ENCODE results near the gene FSD1.
A peak's percentile ranks its signal among the peaks of the same experiment; 100 is the strongest.

Gene FSD1

DNA sequence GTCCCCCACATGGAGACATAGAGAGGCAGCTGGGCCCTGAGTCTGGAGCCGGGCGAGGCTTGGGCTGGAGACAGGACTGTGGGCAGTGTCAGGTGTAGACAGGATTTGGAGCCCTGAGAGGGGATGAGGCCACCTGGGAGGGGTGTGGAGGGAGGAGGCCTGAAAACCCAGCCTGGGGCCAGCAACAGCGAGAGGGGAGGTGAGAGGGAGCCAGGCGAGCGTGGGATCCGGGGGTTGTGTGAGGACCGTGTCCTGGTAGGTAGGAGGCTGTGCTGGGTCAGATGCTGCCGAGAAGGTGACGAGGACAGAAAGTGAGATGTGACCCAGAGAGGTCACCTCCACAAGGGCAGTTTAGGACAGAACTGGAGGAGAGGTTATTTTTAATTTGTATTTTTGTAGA is 46.3 kb downstream of the FSD1 start:
- no peaks in the 10 kb centered on the region for H3K79me2 ChIP-seq (ENCODE audit: insufficient read depth, low read length)
- H3K4me1 ChIP-seq (ENCODE audit: insufficient read depth, low read length) = peaks cover 3% of the 10 kb centered on the region; the same call in 1 of the 2 replicates
- peaks cover 13% of the 10 kb centered on the region; the same call in 1 of the 2 replicates for H4K20me1 ChIP-seq (ENCODE audit: insufficient read depth, low read length)
- H3K4me3 ChIP-seq (ENCODE audit: low read depth in 1 of 2, low read length in 2 of 2) = no peak overlapping the region
- H2AFZ ChIP-seq (ENCODE audit: low read depth, low read length) = no peak overlapping the region
- no peak overlapping the region for H3K27ac ChIP-seq (ENCODE audit: low read length)
- no peaks in the 10 kb centered on the region for H3K9me3 ChIP-seq (ENCODE audit: insufficient read depth, low read length, severe bottlenecking)
- no peaks in the 10 kb centered on the region for H3K27me3 ChIP-seq (ENCODE audit: insufficient read depth, low read length, poor library complexity)
- no peak overlapping the region for H3K4me2 ChIP-seq (ENCODE audit: insufficient read depth, low read length)
- no peak overlapping the region for H3K9ac ChIP-seq (ENCODE audit: low read depth, low read length)
- DNase-seq (no peak), ATAC-seq (ENCODE audit: insufficient read depth, low read depth) (no peak)
- TF ChIP-seq, protein P1, sequence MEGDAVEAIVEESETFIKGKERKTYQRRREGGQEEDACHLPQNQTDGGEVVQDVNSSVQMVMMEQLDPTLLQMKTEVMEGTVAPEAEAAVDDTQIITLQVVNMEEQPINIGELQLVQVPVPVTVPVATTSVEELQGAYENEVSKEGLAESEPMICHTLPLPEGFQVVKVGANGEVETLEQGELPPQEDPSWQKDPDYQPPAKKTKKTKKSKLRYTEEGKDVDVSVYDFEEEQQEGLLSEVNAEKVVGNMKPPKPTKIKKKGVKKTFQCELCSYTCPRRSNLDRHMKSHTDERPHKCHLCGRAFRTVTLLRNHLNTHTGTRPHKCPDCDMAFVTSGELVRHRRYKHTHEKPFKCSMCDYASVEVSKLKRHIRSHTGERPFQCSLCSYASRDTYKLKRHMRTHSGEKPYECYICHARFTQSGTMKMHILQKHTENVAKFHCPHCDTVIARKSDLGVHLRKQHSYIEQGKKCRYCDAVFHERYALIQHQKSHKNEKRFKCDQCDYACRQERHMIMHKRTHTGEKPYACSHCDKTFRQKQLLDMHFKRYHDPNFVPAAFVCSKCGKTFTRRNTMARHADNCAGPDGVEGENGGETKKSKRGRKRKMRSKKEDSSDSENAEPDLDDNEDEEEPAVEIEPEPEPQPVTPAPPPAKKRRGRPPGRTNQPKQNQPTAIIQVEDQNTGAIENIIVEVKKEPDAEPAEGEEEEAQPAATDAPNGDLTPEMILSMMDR (IDR thresholded peaks at IDR 0.05; ENCODE audit: borderline replicate concordance, extremely low read depth, low read length, poor library complexity, severe bottlenecking) = no peak
- no peak for TF ChIP-seq EZH2 (IDR thresholded peaks at IDR 0.05; ENCODE audit: borderline replicate concordance, low read depth, low read length, severe bottlenecking)
- H3K36me3 ChIP-seq (ENCODE audit: insufficient read depth, low read length) = peaks cover 40% of the 10 kb centered on the region

DNA sequence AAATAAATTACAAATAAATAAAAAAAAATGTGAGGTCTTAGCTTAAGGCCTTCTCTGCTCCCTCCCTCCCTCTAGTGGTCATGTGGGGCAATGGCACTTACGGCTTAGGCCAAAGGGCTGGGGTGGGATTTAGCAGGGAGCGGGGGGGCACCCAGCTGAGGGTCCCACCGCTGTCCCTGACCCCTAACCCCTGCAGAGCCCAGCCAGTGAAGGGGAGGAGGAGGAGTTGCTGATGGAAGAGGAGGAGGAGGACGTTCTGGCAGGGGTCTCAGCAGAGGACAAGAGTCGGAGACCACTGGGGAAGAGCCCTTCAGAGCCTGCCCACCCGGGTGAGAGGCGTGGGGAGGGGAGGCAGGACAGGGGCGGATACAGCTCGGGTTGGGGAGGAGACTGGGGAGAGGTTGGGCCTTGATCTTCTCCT is 48.3 kb downstream of the FSD1 start:
- peak; percentile 68 for DNase-seq

DNA sequence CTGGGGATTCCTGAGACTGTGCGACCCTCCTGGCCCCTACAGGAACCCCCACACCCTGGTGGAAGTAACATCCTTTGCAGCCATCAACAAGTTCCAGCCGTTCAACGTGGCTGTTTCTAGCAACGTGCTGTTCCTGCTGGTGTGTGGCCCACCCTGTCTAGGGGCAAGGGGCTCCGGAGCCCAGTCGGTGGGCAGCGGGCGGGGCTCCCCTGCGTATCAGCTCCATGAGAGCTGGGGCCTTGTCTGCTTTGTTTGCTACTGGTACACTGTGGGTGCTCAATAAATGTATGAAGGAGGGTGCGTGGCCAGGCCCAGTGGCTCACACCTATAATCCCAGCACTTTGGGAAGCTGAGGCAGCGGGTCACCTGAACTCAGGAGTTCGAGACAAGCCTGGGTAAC is 49.9 kb downstream of the FSD1 start:
- no peak overlapping the region for H3K9ac ChIP-seq (ENCODE audit: low read depth, low read length)
- H3K79me2 ChIP-seq (ENCODE audit: insufficient read depth, low read length) = no peaks in the 10 kb centered on the region
- H3K4me3 ChIP-seq (ENCODE audit: low read depth in 1 of 2, low read length in 2 of 2) = no peak overlapping the region
- TF ChIP-seq, protein P1 (IDR thresholded peaks at IDR 0.05; ENCODE audit: borderline replicate concordance, extremely low read depth, low read length, poor library complexity, severe bottlenecking) = no peak
- no peak for TF ChIP-seq EZH2 (IDR thresholded peaks at IDR 0.05; ENCODE audit: borderline replicate concordance, low read depth, low read length, severe bottlenecking)
- no peaks in the 10 kb centered on the region for H3K4me1 ChIP-seq (ENCODE audit: insufficient read depth, low read length)
- no peak overlapping the region for H3K27ac ChIP-seq (ENCODE audit: low read length)
- DNase-seq (no peak), ATAC-seq (ENCODE audit: insufficient read depth, low read depth) (no peak)
- H4K20me1 ChIP-seq (ENCODE audit: insufficient read depth, low read length) = peaks cover 9% of the 10 kb centered on the region; the same call in 1 of the 2 replicates
- H3K4me2 ChIP-seq (ENCODE audit: insufficient read depth, low read length) = no peak overlapping the region
- no peak overlapping the region for H2AFZ ChIP-seq (ENCODE audit: low read depth, low read length)
- H3K36me3 ChIP-seq (ENCODE audit: insufficient read depth, low read length) = peaks cover 42% of the 10 kb centered on the region
- H3K27me3 ChIP-seq (ENCODE audit: insufficient read depth, low read length, poor library complexity) = no peaks in the 10 kb centered on the region
- H3K9me3 ChIP-seq (ENCODE audit: insufficient read depth, low read length, severe bottlenecking) = no peaks in the 10 kb centered on the region

More for the DNA sequence above, 48.3 kb downstream of the FSD1 start:
- no peaks in the 10 kb centered on the region for H3K79me2 ChIP-seq (ENCODE audit: insufficient read depth, low read length)
- peaks cover 9% of the 10 kb centered on the region; the same call in 1 of the 2 replicates for H4K20me1 ChIP-seq (ENCODE audit: insufficient read depth, low read length)
- H2AFZ ChIP-seq (ENCODE audit: low read depth, low read length) = no peak overlapping the region
- no peaks in the 10 kb centered on the region for H3K9me3 ChIP-seq (ENCODE audit: insufficient read depth, low read length, severe bottlenecking)
- no peak overlapping the region for H3K4me3 ChIP-seq (ENCODE audit: low read depth in 1 of 2, low read length in 2 of 2)
- H3K27ac ChIP-seq (ENCODE audit: low read length) = no peak overlapping the region
- no peaks in the 10 kb centered on the region for H3K4me1 ChIP-seq (ENCODE audit: insufficient read depth, low read length)
- no peak for TF ChIP-seq EZH2 (IDR thresholded peaks at IDR 0.05; ENCODE audit: borderline replicate concordance, low read depth, low read length, severe bottlenecking)
- TF ChIP-seq, protein P1 (IDR thresholded peaks at IDR 0.05; ENCODE audit: borderline replicate concordance, extremely low read depth, low read length, poor library complexity, severe bottlenecking) = peak; percentile 74
- H3K9ac ChIP-seq (ENCODE audit: low read depth, low read length) = no peak overlapping the region
- H3K36me3 ChIP-seq (ENCODE audit: insufficient read depth, low read length) = peaks cover 32% of the 10 kb centered on the region
- peak; percentile 82 for ATAC-seq (ENCODE audit: insufficient read depth, low read depth)
- H3K27me3 ChIP-seq (ENCODE audit: insufficient read depth, low read length, poor library complexity) = no peaks in the 10 kb centered on the region
- no peak overlapping the region for H3K4me2 ChIP-seq (ENCODE audit: insufficient read depth, low read length)

DNA sequence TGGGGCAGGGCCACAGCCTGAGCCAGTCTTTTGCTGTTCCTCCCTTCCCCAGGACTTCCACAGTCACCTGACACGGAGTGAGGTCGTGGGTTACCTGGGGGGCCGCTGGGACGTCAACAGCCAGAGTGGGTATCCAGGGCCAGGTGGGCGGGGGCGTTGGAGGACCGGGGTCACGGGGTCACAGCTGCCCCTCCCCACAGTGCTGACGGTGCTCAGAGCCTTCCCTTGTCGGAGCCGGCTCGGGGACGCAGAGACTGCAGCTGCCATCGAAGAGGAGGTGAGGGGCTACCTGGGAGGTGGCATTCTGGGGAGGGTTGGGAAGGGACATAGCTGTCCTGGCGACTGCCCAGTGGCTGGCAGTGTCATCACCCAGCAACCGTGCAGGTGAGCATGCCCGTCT is 50.5 kb downstream of the FSD1 start:
- no peaks in the 10 kb centered on the region for H3K27me3 ChIP-seq (ENCODE audit: insufficient read depth, low read length, poor library complexity)

More for the DNA sequence above, 50.5 kb downstream of the FSD1 start:
- no peak for DNase-seq
- no peak overlapping the region for H2AFZ ChIP-seq (ENCODE audit: low read depth, low read length)
- peaks cover 12% of the 10 kb centered on the region for H4K20me1 ChIP-seq (ENCODE audit: insufficient read depth, low read length)
- peaks cover 45% of the 10 kb centered on the region for H3K36me3 ChIP-seq (ENCODE audit: insufficient read depth, low read length)
- H3K4me1 ChIP-seq (ENCODE audit: insufficient read depth, low read length) = no peaks in the 10 kb centered on the region
- no peak overlapping the region for H3K4me3 ChIP-seq (ENCODE audit: low read depth in 1 of 2, low read length in 2 of 2)
- no peak overlapping the region for H3K9ac ChIP-seq (ENCODE audit: low read depth, low read length)
- H3K27ac ChIP-seq (ENCODE audit: low read length) = no peak overlapping the region
- no peak overlapping the region for H3K4me2 ChIP-seq (ENCODE audit: insufficient read depth, low read length)
- no peak for ATAC-seq (ENCODE audit: insufficient read depth, low read depth)
- H3K9me3 ChIP-seq (ENCODE audit: insufficient read depth, low read length, severe bottlenecking) = no peaks in the 10 kb centered on the region
- TF ChIP-seq, protein P1 (IDR thresholded peaks at IDR 0.05; ENCODE audit: borderline replicate concordance, extremely low read depth, low read length, poor library complexity, severe bottlenecking) = no peak
- no peak for TF ChIP-seq EZH2 (IDR thresholded peaks at IDR 0.05; ENCODE audit: borderline replicate concordance, low read depth, low read length, severe bottlenecking)
- no peaks in the 10 kb centered on the region for H3K79me2 ChIP-seq (ENCODE audit: insufficient read depth, low read length)
